ENCODE results near the gene PPFIA4. TPM values are rescaled to one million over a fixed set of nuclear protein-coding genes. Genes with fewer than 3 reads are reported as not detected.

The PPFIA4 gene
- total RNA-seq, 1 donor from 2014 or later: 1.3 TPM

DNA sequence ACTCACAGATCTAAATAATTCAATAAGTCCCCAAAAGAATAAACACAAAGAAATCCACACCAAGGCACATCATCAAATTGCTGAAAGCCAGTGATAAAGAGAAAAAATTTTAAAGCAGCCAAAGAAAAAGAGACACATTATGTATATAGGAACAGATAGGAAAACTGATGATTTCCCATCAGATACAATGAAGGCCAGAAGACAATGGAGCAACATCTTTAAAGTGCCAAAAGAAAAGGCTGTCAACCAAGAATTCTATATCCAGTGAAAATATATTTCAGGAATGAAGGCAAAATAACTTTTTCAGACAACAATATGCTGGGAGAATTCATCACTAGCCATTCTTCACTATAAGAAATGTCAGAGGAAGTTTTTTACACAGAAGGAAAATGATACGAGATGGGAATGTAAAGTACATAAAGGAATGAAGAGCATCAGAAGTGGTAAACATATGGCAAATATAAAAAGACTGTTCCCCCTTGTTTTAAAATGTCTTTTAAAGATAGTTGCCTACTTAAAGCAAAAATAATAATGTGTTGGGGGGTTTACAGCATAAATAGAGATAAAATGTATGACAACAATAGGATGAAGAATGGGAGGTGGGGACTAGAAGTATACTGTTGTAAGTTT lies 68.9 kb downstream of the PPFIA4 start:
- DNase-seq (no peak), ATAC-seq (no peak)
- H3K27ac ChIP-seq: no peak overlapping the region
- H3K4me3 ChIP-seq: no peak overlapping the region
- no peaks in the 10 kb centered on the region for H3K4me1 ChIP-seq
- no peaks in the 10 kb centered on the region for H3K27me3 ChIP-seq
- H3K36me3 ChIP-seq: no peaks in the 10 kb centered on the region
- TF ChIP-seq, protein P1, sequence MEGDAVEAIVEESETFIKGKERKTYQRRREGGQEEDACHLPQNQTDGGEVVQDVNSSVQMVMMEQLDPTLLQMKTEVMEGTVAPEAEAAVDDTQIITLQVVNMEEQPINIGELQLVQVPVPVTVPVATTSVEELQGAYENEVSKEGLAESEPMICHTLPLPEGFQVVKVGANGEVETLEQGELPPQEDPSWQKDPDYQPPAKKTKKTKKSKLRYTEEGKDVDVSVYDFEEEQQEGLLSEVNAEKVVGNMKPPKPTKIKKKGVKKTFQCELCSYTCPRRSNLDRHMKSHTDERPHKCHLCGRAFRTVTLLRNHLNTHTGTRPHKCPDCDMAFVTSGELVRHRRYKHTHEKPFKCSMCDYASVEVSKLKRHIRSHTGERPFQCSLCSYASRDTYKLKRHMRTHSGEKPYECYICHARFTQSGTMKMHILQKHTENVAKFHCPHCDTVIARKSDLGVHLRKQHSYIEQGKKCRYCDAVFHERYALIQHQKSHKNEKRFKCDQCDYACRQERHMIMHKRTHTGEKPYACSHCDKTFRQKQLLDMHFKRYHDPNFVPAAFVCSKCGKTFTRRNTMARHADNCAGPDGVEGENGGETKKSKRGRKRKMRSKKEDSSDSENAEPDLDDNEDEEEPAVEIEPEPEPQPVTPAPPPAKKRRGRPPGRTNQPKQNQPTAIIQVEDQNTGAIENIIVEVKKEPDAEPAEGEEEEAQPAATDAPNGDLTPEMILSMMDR (IDR thresholded peaks at IDR 0.05): no peak
- intact Hi-C loops (cut with DNase I): no loop called here
- H3K9me3 ChIP-seq: peaks cover 6% of the 10 kb centered on the region

DNA sequence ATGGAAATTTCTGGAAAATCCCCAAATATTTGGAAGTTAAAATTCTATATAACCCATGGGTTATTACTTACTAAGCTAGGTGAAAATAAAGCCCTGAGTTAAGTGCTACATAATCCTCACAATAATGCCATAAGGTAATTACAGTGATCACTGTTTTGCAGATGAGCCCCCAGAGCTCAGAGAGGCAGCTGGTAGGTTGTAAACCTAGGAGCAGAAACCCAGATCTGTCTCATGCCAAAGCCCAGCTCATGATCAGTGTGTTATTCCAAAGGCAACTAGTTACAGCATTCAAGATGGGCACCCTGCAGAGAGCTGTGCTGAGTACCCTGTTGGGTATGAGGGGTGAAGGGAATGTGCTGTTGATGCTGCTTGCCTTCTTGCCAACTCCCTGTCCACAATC lies 70.3 kb downstream of the PPFIA4 start:
- no peak overlapping the region for H3K27ac ChIP-seq
- H3K36me3 ChIP-seq: no peaks in the 10 kb centered on the region
- TF ChIP-seq, protein P1 (IDR thresholded peaks at IDR 0.05): no peak
- no peaks in the 10 kb centered on the region for H3K27me3 ChIP-seq
- intact Hi-C loops (cut with DNase I): no loop called here
- no peak overlapping the region for H3K4me3 ChIP-seq
- H3K4me1 ChIP-seq: no peaks in the 10 kb centered on the region
- ATAC-seq (no peak), DNase-seq (no peak)
- peaks cover 6% of the 10 kb centered on the region for H3K9me3 ChIP-seq

DNA sequence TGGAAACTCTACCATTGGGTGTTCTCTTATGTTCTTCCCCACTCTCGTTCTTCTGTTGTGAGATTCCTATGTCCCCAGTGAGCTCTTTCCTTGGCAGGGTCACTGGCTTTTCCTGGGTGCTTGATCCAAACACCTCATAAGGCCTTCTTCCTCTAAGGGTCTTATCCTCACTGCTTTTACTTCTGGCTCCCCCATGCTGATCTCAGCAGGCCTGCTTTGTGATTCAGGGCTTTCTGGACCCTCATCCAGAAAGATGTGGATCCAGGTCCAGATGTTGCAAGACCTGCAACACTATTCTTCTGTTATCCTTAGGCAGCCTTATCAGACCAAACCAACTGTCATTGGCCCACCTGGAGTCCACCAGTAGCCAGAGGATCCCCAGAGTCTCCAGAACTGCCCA lies 70.7 kb downstream of the PPFIA4 start:
- H3K4me1 ChIP-seq: no peaks in the 10 kb centered on the region
- H3K27ac ChIP-seq: no peak overlapping the region
- no peak overlapping the region for H3K4me3 ChIP-seq
- ATAC-seq (no peak), DNase-seq (no peak)
- H3K9me3 ChIP-seq: peaks cover 6% of the 10 kb centered on the region
- intact Hi-C loops (cut with DNase I): no loop called here
- H3K36me3 ChIP-seq: no peaks in the 10 kb centered on the region
- TF ChIP-seq, protein P1 (IDR thresholded peaks at IDR 0.05): no peak
- no peaks in the 10 kb centered on the region for H3K27me3 ChIP-seq

DNA sequence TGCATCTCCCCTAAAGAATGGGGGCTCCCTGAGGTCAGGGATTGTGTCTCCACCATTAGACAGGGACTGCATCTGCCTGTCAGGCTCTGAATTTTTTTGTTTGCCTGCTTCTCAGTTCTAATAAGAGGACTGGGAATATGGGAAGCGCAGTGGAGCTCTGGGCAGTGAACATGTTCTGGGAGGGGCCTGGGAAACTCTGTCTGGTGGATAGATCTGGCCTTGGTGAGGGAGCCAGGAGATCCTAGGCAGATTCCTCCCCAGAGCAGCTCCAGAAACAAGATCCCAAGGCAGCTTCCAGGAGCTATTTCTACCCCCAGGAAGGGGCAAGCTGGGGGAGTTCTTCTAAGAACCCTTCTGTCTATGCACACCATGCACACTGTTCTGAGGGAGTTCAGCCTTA lies 72.2 kb downstream of the PPFIA4 start:
- ATAC-seq (no peak), DNase-seq (no peak)
- intact Hi-C loops (cut with DNase I): no loop called here
- Histone ChIP-seq H3K4me3 (no peak overlapping the region), H3K27ac (no peak overlapping the region), H3K9me3 (peaks cover 6% of the 10 kb centered on the region), H3K4me1 (no peaks in the 10 kb centered on the region), H3K36me3 (no peaks in the 10 kb centered on the region), H3K27me3 (no peaks in the 10 kb centered on the region)
- TF ChIP-seq, protein P1 (IDR thresholded peaks at IDR 0.05): no peak

DNA sequence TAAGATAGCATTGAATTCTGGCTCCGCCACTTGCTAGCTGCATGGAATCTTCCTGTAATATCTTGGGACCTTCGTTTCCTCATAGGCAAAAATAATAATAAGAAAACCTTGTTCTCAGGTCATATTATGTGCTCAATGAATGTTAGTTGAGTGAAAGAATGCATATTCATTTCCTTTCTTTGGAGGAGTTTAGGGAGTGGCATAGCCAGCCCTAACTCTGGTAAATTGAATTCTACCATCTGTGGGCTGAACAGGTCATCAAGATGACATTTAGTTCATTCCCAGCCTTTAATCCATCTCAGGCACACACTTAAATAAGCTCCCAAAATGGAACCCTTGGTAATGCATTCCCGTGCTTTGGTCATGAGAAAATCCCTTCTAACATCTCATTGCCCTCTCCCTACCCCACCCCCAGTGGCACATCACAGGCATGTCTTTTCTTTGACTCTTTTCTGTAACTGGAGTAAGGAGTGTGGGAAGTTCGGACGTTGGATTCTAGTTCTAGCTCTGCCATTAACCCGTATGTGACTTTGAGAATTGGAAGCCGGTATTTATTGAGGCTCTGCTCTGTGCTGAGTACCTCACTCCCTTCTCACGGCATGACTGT lies 72.7 kb downstream of the PPFIA4 start:
- Histone ChIP-seq H3K4me3 (no peak overlapping the region), H3K36me3 (no peaks in the 10 kb centered on the region), H3K4me1 (no peaks in the 10 kb centered on the region), H3K9me3 (peaks cover 6% of the 10 kb centered on the region), H3K27ac (no peak overlapping the region), H3K27me3 (no peaks in the 10 kb centered on the region)
- intact Hi-C loops (cut with DNase I): no loop called here
- no peak for DNase-seq
- ATAC-seq: no peak
- TF ChIP-seq, protein P1 (IDR thresholded peaks at IDR 0.05): no peak

Data from upper lobe of right lung (tissue), 1 donor.